ENCODE measurements around the gene MLPH.

Gene MLPH

GRCh38 chr2:237478095-237478494, 9.0 kb upstream of the MLPH start:
- no peak for DNase-seq (ENCODE audit: extremely low read depth in 1 of 2, low read depth in 1 of 2)

- no peak for DNase-seq (ENCODE audit: extremely low read depth in 1 of 2, low read depth in 1 of 2)
Observed at GRCh38 chr2:237478979-237479378, 8.1 kb upstream of the MLPH start.

DNA sequence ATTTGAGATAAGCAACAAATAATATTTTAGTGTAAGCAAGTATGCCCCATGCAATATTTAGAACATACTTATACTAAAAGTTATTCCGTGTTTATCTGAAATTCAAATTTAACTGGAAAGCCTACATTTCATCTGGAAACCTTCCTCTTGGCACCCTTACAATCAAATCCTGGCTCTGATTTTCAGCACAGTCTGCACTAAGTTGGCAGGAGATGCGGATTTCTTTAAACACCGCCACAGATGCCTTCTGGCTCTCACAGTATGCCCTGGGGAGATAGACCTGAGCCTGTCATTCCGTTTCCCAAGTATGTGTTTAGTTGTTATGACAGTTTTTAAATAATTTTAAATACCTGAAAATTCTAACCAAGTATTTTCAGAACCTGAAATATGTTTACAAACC, 7.3 kb upstream of the MLPH start:
- no peak for DNase-seq (ENCODE audit: extremely low read depth in 1 of 2, low read depth in 1 of 2)

DNA sequence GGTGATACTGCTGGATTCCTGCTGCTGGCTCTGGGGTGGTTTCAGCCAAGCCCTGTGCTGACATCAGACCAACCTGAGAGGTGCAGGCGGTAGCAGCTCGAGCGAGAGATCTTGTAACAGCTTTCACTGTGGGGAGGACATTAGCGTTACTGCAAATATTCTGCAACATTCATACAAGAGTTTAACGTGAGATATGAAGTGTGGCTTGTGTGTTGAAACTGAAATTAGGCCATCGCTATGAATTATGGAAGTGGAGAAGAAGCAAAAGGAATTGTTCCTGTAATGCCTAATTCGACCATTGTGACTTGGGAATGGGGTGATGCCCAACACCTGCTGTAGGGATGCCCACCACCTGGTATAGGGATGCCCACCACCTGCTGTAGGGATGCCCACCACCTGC, 6.5 kb upstream of the MLPH start:
- no peak for DNase-seq (ENCODE audit: extremely low read depth in 1 of 2, low read depth in 1 of 2)

DNA sequence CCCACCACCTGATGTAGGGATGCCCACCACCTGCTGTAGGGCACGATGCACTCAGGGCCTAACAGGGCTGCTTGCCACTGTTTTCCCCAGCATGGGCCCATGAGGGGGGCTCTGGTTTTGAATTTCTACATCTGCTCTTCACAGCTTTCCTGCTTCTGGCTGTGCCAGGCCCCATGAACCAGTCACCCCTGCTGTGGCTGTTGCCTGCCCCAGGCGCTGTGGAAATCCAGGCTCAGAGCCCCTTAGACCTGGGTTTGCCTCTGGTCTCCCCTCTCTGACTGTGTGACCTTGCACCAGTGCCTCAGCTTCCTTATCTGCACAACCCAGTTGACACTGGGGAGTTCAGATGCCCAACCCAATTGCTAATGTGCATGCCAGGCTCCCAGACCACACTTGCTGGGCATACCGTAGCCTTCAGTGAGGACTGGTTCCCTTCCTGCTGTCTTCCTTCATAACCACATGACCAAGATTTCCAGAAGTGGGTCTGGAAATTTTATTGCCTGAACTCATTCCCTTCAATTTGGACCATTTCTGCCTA, 6.0 kb upstream of the MLPH start:
- no peak for DNase-seq (ENCODE audit: extremely low read depth in 1 of 2, low read depth in 1 of 2)

- DNase-seq (ENCODE audit: extremely low read depth in 1 of 2, low read depth in 1 of 2): no peak
Observed at GRCh38 chr2:237482485-237482884, 4.6 kb upstream of the MLPH start.

- DNase-seq (ENCODE audit: extremely low read depth in 1 of 2, low read depth in 1 of 2): no peak
Observed at GRCh38 chr2:237483018-237483731, 3.9 kb upstream of the MLPH start.

- no peak for DNase-seq (ENCODE audit: extremely low read depth in 1 of 2, low read depth in 1 of 2)
Observed at GRCh38 chr2:237485304-237485703, 1.7 kb upstream of the MLPH start.

- DNase-seq (ENCODE audit: extremely low read depth in 1 of 2, low read depth in 1 of 2): no peak
Observed at GRCh38 chr2:237485844-237486243, 1.2 kb upstream of the MLPH start.

GRCh38 chr2:237486334-237486818, 675 bp upstream of the MLPH start:
- DNase-seq (ENCODE audit: extremely low read depth in 1 of 2, low read depth in 1 of 2): no peak

DNA sequence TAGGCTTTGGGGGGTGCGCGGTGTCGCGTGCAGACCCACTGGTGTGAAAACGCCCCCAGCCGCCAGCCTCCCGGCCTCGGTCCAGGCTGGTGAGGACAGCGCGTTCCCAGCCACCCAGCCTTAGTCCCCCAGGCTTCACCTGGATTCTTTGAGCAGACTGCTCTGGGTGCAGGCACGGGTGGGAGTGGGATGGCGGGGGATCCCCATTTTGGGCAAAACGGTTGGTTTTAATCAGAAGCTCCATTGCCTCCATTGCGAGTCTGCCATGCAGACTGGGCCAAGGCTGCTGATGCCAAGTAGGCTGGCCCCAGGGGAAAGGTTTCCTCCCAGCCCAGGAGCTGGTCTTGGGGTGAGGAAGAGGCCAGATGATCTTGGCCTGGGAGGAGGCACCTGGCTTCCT, 445 bp downstream of the MLPH start:
- DNase-seq (ENCODE audit: extremely low read depth in 1 of 2, low read depth in 1 of 2): no peak

GRCh38 chr2:237488295-237488694, 1.2 kb downstream of the MLPH start:
- no peak for DNase-seq (ENCODE audit: extremely low read depth in 1 of 2, low read depth in 1 of 2)

DNA sequence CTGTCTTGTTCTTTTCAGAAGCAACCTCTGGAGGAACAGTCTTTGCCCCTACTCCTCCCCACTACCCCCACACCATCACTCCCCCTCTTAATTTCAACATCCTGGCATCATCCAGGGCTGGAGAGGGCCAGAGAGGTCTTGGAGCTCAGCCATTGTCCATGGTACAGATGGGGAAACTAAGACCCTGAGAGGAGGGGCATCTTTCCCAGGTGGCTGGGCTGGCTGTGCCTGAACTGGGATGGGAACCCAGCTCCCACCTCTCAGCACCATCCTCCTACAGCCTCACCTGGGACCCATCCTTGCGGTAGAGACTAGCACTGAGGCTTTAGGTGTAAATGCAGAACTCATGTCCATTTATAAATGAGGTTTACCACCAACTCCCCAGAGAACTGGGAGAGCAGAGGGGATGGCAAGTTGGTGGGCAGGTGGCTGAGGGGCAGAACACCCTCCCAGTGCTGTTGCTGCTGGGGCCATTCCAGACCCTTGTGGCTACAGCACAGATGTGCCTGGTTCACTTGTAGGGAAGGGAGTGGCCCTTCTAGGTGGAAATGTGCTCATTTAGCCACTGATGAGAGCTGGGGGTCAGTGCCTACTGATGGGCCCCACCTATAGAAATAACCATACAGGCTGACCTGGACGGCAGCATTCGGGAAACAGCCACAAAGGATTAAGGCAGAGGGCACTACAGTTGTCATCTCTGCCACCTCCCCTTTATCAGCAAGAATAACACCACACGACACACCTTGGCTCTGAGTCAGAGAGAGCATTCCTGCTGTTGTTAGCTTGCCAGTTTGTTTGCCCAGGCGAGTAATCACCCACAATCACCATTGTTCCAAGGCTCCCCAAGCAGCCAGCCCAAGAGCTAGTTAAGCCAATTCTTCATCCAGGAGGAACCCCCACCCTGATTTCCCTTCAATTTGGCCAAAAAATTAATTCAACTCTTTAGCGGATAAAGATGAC, 2.1 kb downstream of the MLPH start:
- DNase-seq (ENCODE audit: extremely low read depth in 1 of 2, low read depth in 1 of 2): no peak

GRCh38 chr2:237490009-237490711, 3.1 kb downstream of the MLPH start:
- DNase-seq (ENCODE audit: extremely low read depth in 1 of 2, low read depth in 1 of 2): no peak

DNA sequence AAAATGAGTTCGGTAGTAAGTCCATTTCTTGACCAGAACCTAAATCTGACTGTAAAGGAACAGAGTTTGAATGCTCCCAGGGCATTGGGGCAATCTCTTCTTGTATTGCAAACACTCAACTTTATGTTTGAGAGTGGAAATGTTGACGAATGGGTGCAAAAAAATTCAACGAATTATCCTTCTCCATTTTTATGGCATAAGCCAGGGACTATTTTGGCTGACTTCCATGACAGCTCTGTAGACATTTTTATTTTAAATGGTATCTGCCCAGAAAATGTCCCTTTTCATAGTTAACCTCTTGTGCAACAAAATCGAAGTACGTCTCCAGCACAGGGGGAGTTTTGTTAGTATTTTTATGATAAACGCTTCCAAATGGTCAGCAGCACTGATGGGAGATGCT, 3.7 kb downstream of the MLPH start:
- no peak for DNase-seq (ENCODE audit: extremely low read depth in 1 of 2, low read depth in 1 of 2)

DNA sequence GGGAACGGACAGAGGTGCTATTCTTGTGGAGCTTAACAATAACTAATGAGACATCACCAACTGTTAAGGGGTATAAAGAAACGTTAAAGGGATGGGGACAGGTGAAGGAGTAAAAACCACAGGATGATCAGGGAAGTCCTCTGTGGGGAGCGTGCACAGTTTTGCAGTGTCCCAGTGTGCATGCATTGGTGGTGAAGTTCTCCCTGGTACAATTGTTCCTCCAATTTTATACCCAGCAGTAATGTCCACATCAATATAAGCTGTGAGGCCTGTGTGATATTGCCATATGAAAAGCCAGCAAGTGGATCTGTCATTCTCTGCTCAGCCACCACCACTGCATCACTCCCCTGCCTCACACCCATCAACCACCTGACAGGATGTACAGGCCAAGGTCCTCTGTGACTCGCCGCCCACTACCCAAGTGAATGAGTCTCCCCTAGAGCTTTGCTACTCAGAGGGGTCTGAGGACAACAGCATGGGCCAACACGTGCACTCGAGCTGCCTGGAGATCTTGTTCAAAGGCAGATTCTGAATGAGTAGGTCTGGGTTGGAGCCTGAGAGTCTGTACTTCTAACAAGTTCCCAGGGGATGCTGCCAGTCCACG, 4.6 kb downstream of the MLPH start:
- no peak for DNase-seq (ENCODE audit: extremely low read depth in 1 of 2, low read depth in 1 of 2)

GRCh38 chr2:237492137-237492890, 5.3 kb downstream of the MLPH start:
- no peak for DNase-seq (ENCODE audit: extremely low read depth in 1 of 2, low read depth in 1 of 2)

DNA sequence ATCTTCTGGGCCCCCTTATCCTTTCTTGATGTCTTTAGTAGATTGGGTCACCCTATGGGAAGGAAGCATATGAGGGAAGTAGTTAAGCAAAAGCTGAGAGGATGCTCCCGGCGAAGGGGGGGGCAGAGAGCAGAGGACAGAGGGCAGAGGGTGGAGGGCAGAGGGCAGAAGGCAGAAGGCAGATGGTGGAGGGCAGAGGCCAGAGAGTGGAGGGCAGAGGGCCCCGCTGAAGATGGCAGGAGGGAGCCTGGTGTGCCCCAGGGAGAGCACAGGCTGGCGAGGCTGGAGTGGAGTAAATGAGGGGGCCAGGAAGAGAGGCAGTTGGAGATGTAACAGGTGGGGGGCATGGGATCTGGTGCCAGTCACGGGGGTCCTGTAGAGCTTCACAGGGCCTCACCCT, 7.0 kb downstream of the MLPH start:
- DNase-seq (ENCODE audit: extremely low read depth in 1 of 2, low read depth in 1 of 2): no peak

DNA sequence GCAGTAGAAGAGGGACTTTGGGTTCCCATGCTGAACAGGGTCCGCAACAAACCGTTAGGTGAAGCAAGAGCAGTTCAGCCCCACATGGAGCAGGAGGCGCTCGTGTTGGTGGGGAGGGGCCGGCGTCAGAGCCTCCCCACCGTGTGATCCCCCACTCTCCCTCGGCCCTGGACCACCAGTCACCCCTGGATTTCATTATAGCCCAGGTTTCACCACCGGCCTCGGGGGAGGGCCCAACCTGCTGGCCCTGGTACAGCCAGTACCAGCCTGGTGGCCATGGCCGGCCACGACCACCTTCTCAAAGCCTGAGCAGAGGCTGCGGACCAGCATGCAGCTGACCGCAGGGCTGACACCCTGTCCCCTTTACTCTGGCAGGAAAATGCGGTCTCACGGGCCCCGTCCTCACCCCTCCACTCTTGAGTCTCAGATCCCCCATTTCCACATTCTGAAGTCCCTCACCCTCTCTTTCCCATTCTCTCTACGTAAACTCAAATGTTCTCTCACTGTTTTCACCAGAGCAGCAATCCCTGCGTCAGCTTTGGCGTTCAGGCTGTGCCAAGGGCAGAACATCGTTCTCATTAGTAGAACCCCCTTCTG, 8.6 kb downstream of the MLPH start:
- DNase-seq (ENCODE audit: extremely low read depth in 1 of 2, low read depth in 1 of 2): no peak

GRCh38 chr2:237496428-237496827, 9.4 kb downstream of the MLPH start:
- no peak for DNase-seq (ENCODE audit: extremely low read depth in 1 of 2, low read depth in 1 of 2)
